A549 (cell line): ENCODE data around the gene NTRK3. TPM values are rescaled to one million over a fixed set of nuclear protein-coding genes. Genes with fewer than 3 reads are reported as not detected.

Source experiments
- ATAC-seq, 2 experiments: fragments of 200-7000 bp in 1 of 2; fragments of >200 bp in 1 of 2; cut with Nextera tagmentation in 1 of 2; cut with Tn5 transposase in 1 of 2; 3 replicates each; pipeline versions ENCODE4 v1.8.0 to v1.9.1; 2018 to 2020; ENCODE audit warnings: mild to moderate bottlenecking in 1 of 2, moderate library complexity in 1 of 2
- CTCF ChIA-PET: fragments of 300-600 bp; sonication (Branson Sonifier 250); formaldehyde crosslinking; extraction: SDS; loops from one replicate; lab custom pipeline; 2021; ENCODE audit warnings: antibody characterized with exemption, inconsistent platforms; lab: Yijun Ruan, JAX
- POLR2A ChIA-PET: fragments of 350-600 bp; formaldehyde crosslinking; extraction: SDS; loops from one replicate; lab custom pipeline; 2021; ENCODE audit warnings: antibody characterized with exemption, inconsistent platforms; lab: Yijun Ruan, JAX
- DNase-seq, 2 experiments: peaks; one replicate each; pipeline versions ENCODE4 v3.0.0 to v3.0.0-alpha.2; 2011 to 2016; ENCODE audit warnings: low read depth in 1 of 2, low spot score in 1 of 2
- FAIRE-seq: peaks from 2 replicates; lab custom pipeline; 2011; peaks lifted over from hg19 to GRCh38; lab: Jason Lieb, UNC
- H3K27ac ChIP-seq, 2 experiments: fragments of >200 bp; sonication (Bioruptor Twin); formaldehyde crosslinking; 3 replicates each; pipeline ENCODE4 v1.5.1; 2016 to 2017
- H3K4me1 ChIP-seq: fragments of >200 bp; sonication (Bioruptor Twin); formaldehyde crosslinking; 3 replicates; pipeline ENCODE4 v1.6.1; 2016
- H3K4me2 ChIP-seq: fragments of >200 bp; sonication (Bioruptor Twin); formaldehyde crosslinking; 3 replicates; pipeline ENCODE4 v1.6.1; 2016
- H3K4me3 ChIP-seq: fragments of >200 bp; sonication (Bioruptor Twin); formaldehyde crosslinking; 3 replicates; pipeline ENCODE4 v1.5.1; 2016
- H3K9me3 ChIP-seq: fragments of >200 bp; sonication (Bioruptor Twin); formaldehyde crosslinking; 3 replicates; pipeline ENCODE4 v1.6.1; 2016
- CBX2 ChIP-seq: fragments of 200-600 bp; sonication (generic); IDR thresholded peaks from 2 replicates; pipeline ENCODE4 v1.6.1; 2016; ENCODE audit warnings: low read depth, mild to moderate bottlenecking, borderline replicate concordance
- CBX8 ChIP-seq: fragments of 200-600 bp; sonication (generic); IDR thresholded peaks from 2 replicates; pipeline ENCODE4 v1.6.1; 2016
- CEBPB ChIP-seq, 2 experiments: fragments of >200 bp in 1 of 2; sonication (Bioruptor Twin) in 1 of 2; formaldehyde crosslinking in 1 of 2; IDR thresholded peaks; 2 replicates each; pipeline ENCODE4 v1.6.1; 2012 to 2016
- CHD2 ChIP-seq: fragments of 150-350 bp; IDR thresholded peaks from 2 replicates; pipeline ENCODE4 v1.6.1; 2014; ENCODE audit warnings: low read length; ENCODE audit not compliant: partially characterized antibody
- EHF ChIP-seq: fragments of 250-450 bp; sonication (Bioruptor Pico); IDR thresholded peaks from 2 replicates; pipeline ENCODE4 v1.5.0; 2020; ENCODE audit warnings: mild to moderate bottlenecking
- FOSL2 ChIP-seq, 2 experiments: fragments of 450-650 bp in 1 of 2; fragments of >200 bp in 1 of 2; sonication (Bioruptor Twin) in 1 of 2; formaldehyde crosslinking; IDR thresholded peaks; 2 replicates each; pipeline versions ENCODE4 v1.5.0 to v1.6.1; 2016 to 2020; ENCODE audit warnings: mild to moderate bottlenecking in 1 of 2, moderate library complexity in 1 of 2
- FOXS1 ChIP-seq: fragments of 250-450 bp; sonication (Bioruptor Pico); IDR thresholded peaks from 2 replicates; pipeline ENCODE4 v1.5.0; 2020; ENCODE audit warnings: mild to moderate bottlenecking, moderate library complexity
- GATA3 ChIP-seq: IDR thresholded peaks from 2 replicates; pipeline ENCODE4 v1.6.1; 2012; ENCODE audit warnings: borderline replicate concordance
- HDAC2 ChIP-seq: fragments of 200-600 bp; sonication (generic); IDR thresholded peaks from 2 replicates; pipeline ENCODE4 v1.6.1; 2016
- HEYL ChIP-seq: fragments of 250-450 bp; sonication (Bioruptor Pico); IDR thresholded peaks from 2 replicates; pipeline ENCODE4 v1.8.0; 2021; ENCODE audit warnings: mild to moderate bottlenecking, moderate library complexity
- HOXA7 ChIP-seq: fragments of 250-450 bp; sonication (Bioruptor Pico); IDR thresholded peaks from 2 replicates; pipeline ENCODE4 v1.5.0; 2020; ENCODE audit warnings: mild to moderate bottlenecking, moderate library complexity
- HOXB13 ChIP-seq: fragments of 250-450 bp; sonication (Bioruptor Pico); IDR thresholded peaks from 2 replicates; pipeline ENCODE4 v1.5.0; 2020; ENCODE audit warnings: low read depth, mild to moderate bottlenecking, moderate library complexity
- NFE2L2 ChIP-seq: fragments of 150-350 bp; conservative IDR thresholded peaks from 2 replicates; pipeline ENCODE4 v1.6.1; 2014; ENCODE audit warnings: low read length
- NR3C1 ChIP-seq: fragments of >200 bp; sonication (Bioruptor Twin); formaldehyde crosslinking; IDR thresholded peaks from 3 replicates; pipeline ENCODE4 v1.6.1; 2017
- RARB ChIP-seq: fragments of 250-450 bp; sonication (Bioruptor Pico); IDR thresholded peaks from 2 replicates; pipeline ENCODE4 v1.8.0; 2021; ENCODE audit warnings: mild to moderate bottlenecking, moderate library complexity
- RFX5 ChIP-seq: fragments of 450-650 bp; IDR thresholded peaks from 2 replicates; pipeline ENCODE4 v1.7.1; 2014; ENCODE audit warnings: antibody characterized with exemption, mild to moderate bottlenecking, moderate library complexity
- SMC3 ChIP-seq: fragments of >200 bp; sonication (Bioruptor Twin); formaldehyde crosslinking; IDR thresholded peaks from 3 replicates; pipeline ENCODE4 v1.6.1; 2018; ENCODE audit warnings: inconsistent platforms
- TFCP2L1 ChIP-seq: fragments of 250-450 bp; sonication (Bioruptor Pico); IDR thresholded peaks from 2 replicates; pipeline ENCODE4 v1.5.0; 2021; ENCODE audit warnings: mild to moderate bottlenecking
- ZC3H11A ChIP-seq: fragments of 450-650 bp; IDR thresholded peaks from 2 replicates; pipeline ENCODE4 v1.6.1; 2014; ENCODE audit warnings: antibody characterized with exemption, mild to moderate bottlenecking
- ZFP36 ChIP-seq: fragments of 450-650 bp; IDR thresholded peaks from 2 replicates; pipeline ENCODE4 v1.6.1; 2014; ENCODE audit warnings: borderline replicate concordance; ENCODE audit not compliant: partially characterized antibody
- ZNF302 ChIP-seq: fragments of 250-450 bp; sonication (Bioruptor Pico); IDR thresholded peaks from 2 replicates; pipeline ENCODE4 v1.9.0; 2021; ENCODE audit warnings: inconsistent platforms, mild to moderate bottlenecking, moderate library complexity
- WGBS: methylation state at CpG from one replicate; pipeline ENCODE4 v1.1.6; 2017; ENCODE audit errors: missing lambda C conversion rate; 5-methylcytosine and 5-hydroxymethylcytosine counted together
- polyA plus RNA-seq, 4 experiments: library from polyadenylated mRNA; depleted of rRNA in 3 of 4; stranded (reverse); fragments of >200 nt; fragmentation: RNase III in 1 of 4; extraction: RNeasy Plus Mini Kit Qiagen cat#74134 plus additional on column Dnase treatment in 1 of 4; gene quantifications; 2 replicates in 3 of 4; 3 replicates in 1 of 4; pipeline ENCODE4 v1.2.3, GENCODE V29; 2011 to 2017
- TF ChIP-seq, protein P1 (sequence below): IDR thresholded peaks from 2 replicates; pipeline ENCODE4 v1.6.1; 2012
- TF ChIP-seq, protein P2 (sequence below): fragments of 250-450 bp; sonication (Bioruptor Pico); IDR thresholded peaks from 2 replicates; pipeline ENCODE4 v1.5.0; 2021; ENCODE audit warnings: mild to moderate bottlenecking, moderate library complexity, borderline replicate concordance
- TF ChIP-seq, protein P3 (sequence below): IDR thresholded peaks from 2 replicates; pipeline ENCODE4 v1.6.1; 2012; ENCODE audit warnings: low read depth, borderline replicate concordance
- TF ChIP-seq, protein P4 (sequence below): IDR thresholded peaks from 2 replicates; pipeline ENCODE4 v1.6.1; 2012

Gene NTRK3
- polyA plus RNA-seq, 2 of the 4 experiments (the other 2 are of a cell fraction) = 55.0 to 55.2 TPM

DNA sequence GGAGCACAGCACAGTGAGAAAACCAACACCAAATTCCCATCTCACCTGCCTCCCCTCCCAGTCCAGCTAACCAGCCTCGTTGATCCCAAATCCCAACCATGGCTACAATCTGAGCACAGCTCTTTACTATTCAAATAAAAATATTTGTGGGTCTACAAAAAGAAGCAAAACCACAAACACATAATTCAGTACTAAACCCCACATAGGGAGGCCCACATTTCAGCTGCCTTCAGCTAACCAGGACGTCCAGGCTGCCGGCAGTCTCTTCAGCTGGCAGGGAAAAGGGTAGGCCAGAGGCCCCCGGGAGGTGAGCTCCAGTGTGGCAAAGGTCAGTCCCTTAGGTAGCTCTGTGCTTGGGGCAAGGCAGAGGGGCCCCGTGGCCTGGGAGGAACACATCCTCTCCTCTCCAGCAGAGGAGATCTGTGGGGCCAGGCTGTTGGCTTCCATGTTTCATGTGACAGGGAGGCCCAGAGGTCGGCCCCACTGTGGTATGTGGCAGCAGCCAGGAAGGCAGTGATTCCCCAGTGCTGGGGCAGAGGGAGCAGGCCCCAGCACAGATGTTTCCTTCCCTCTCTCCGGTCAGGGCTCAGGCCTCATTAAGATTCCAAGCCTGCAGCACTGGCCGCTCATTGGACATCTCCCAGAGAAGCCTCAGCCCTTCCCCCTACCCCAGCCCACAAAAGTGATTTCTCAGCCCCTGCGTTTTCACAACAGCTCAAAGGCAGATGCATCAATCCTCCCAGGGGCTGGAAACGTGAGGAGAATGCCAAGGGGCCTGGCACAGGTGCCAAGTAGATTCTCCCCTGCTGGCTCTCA is 381.4 kb downstream of the NTRK3 start:
- Histone ChIP-seq H3K27ac (peak overlapping the region in 1 of 2 experiments; percentile 8; a peak in 1 of 6 replicates), H3K4me1 (peaks cover 21% of the 10 kb centered on the region; the same call in 2 of the 3 replicates), H3K4me3 (no peak overlapping the region)
- 38% methylated on average over 8 of the region's 10 CpGs for WGBS
- no peak for TF ChIP-seq SMC3
- no peak for TF ChIP-seq CBX2
- TF ChIP-seq NFE2L2 = no peak
- TF ChIP-seq CEBPB (IDR thresholded peaks at IDR 0.05) = no peak
- TF ChIP-seq FOXS1 (CRISPR knock-in tag) = no peak
- no peak for TF ChIP-seq FOSL2 (IDR thresholded peaks at IDR 0.05)
- TF ChIP-seq FOSL2 (CRISPR knock-in tag; IDR thresholded peaks at IDR 0.05) = no peak
- TF ChIP-seq CHD2 = no peak
- no peak for TF ChIP-seq HDAC2
- no peak for TF ChIP-seq GATA3
- TF ChIP-seq TFCP2L1 (CRISPR knock-in tag) = no peak
- TF ChIP-seq ZFP36 = no peak
- TF ChIP-seq, all 56 proteins: peak for 0
- no peak for FAIRE-seq
- DNase-seq = no peak
- no peak for ATAC-seq
- POLR2A ChIA-PET = no interaction called here
- no peaks in the 10 kb centered on the region for H3K9me3 ChIP-seq
- H3K4me2 ChIP-seq = no peak overlapping the region
- CTCF ChIA-PET = no interaction called here

DNA sequence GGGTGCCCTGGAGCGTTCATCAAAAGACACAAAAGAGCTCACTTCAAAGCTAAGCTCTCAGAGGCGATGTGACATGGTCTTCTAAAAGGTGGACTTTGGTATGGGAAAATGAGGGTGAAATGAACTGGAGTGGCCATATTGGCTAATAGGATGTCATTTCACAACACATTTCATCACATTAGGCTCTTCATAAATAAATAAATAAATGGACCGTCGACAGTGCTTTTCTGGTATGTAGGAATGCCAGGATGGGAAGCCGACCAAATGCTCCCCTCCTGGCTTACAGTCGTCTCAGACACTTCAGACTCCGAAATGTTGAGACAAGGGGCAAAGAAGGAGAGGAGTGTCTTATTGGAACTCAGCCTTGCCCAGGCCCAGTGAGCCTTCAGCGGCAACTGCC is 383.0 kb downstream of the NTRK3 start:
- no peak overlapping the region for H3K4me2 ChIP-seq
- H3K9me3 ChIP-seq = no peaks in the 10 kb centered on the region
- no peak overlapping the region for H3K4me3 ChIP-seq
- H3K4me1 ChIP-seq = peaks cover 21% of the 10 kb centered on the region; the same call in 2 of the 3 replicates
- TF ChIP-seq HOXA7 (CRISPR knock-in tag) (no peak), CBX8 (no peak), FOXS1 (CRISPR knock-in tag) (no peak), RFX5 (no peak), RARB (CRISPR knock-in tag) (no peak), HOXB13 (CRISPR knock-in tag) (no peak), HEYL (CRISPR knock-in tag) (no peak), ZC3H11A (no peak), ZNF302 (CRISPR knock-in tag) (no peak)
- TF ChIP-seq, protein P1, sequence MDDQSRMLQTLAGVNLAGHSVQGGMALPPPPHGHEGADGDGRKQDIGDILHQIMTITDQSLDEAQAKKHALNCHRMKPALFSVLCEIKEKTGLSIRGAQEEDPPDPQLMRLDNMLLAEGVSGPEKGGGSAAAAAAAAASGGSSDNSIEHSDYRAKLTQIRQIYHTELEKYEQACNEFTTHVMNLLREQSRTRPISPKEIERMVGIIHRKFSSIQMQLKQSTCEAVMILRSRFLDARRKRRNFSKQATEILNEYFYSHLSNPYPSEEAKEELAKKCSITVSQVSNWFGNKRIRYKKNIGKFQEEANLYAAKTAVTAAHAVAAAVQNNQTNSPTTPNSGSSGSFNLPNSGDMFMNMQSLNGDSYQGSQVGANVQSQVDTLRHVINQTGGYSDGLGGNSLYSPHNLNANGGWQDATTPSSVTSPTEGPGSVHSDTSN = no peak
- TF ChIP-seq, all 56 proteins: peak for 0
- FAIRE-seq (no peak), DNase-seq (no peak), ATAC-seq (no peak)
- H3K27ac ChIP-seq = 0 out of 6 replicates have a peak overlapping the region, but pooled peaks of 1 of the 2 experiments have one; percentile 7
- 34% methylated on average over 8 of the region's 8 CpGs for WGBS
- POLR2A ChIA-PET = no interaction called here
- CTCF ChIA-PET = no interaction called here

DNA sequence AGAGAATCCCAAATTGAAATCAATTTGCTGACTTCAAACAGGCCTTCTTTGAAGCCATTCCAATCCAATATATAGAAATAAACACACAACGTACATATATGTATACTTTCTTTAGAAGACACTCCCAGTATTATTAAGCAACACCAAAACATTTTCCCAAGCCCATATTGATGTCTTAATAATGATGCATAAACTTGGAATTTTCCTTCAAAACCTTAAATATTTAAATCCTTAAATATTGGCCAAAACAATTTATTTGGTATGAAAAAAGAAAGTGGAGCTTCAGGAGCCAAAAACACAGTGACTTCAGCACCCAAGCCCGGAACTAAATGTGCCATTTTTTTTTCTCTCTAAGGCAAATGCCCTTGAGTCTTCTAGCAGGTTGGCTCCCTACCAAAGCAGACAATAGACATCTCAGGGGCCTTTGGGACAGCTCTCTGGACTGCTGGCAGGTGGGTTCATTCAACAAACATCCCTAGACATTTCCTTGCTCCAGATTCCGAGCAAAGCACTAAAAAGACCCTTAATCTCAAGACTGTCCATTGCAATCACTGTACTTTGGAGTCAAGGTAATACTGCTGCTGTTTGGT is 384.7 kb downstream of the NTRK3 start:
- Histone ChIP-seq H3K27ac (peak overlapping the region; percentile 17 to 56; a peak in 2 of 6 replicates), H3K4me3 (no peak overlapping the region), H3K4me2 (peak overlapping the region; percentile 33; the same call in 1 of the 3 replicates), H3K9me3 (no peaks in the 10 kb centered on the region), H3K4me1 (peaks cover 16% of the 10 kb centered on the region; the same call in 2 of the 3 replicates)
- TF ChIP-seq EHF (CRISPR knock-in tag) = no peak
- TF ChIP-seq, protein P1 = no peak
- TF ChIP-seq, protein P2, sequence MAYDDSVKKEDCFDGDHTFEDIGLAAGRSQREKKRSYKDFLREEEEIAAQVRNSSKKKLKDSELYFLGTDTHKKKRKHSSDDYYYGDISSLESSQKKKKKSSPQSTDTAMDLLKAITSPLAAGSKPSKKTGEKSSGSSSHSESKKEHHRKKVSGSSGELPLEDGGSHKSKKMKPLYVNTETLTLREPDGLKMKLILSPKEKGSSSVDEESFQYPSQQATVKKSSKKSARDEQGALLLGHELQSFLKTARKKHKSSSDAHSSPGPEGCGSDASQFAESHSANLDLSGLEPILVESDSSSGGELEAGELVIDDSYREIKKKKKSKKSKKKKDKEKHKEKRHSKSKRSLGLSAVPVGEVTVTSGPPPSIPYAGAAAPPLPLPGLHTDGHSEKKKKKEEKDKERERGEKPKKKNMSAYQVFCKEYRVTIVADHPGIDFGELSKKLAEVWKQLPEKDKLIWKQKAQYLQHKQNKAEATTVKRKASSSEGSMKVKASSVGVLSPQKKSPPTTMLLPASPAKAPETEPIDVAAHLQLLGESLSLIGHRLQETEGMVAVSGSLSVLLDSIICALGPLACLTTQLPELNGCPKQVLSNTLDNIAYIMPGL (CRISPR knock-in tag) = no peak
- no peak for TF ChIP-seq NR3C1
- TF ChIP-seq, protein P3, sequence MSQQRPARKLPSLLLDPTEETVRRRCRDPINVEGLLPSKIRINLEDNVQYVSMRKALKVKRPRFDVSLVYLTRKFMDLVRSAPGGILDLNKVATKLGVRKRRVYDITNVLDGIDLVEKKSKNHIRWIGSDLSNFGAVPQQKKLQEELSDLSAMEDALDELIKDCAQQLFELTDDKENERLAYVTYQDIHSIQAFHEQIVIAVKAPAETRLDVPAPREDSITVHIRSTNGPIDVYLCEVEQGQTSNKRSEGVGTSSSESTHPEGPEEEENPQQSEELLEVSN = no peak
- TF ChIP-seq, protein P4, sequence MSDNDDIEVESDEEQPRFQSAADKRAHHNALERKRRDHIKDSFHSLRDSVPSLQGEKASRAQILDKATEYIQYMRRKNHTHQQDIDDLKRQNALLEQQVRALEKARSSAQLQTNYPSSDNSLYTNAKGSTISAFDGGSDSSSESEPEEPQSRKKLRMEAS = no peak
- ATAC-seq (no peak), DNase-seq (no peak), FAIRE-seq (peak; percentile 18)
- 20% methylated on average over 3 of the region's 3 CpGs for WGBS
- ChIA-PET CTCF (no interaction called here), POLR2A (no interaction called here)
